ENCODE measurements around the gene HEMK1. TPM values are rescaled to one million over a fixed set of nuclear protein-coding genes. Genes with fewer than 3 reads are reported as not detected.

Gene HEMK1
- total RNA-seq, 1 experiment from 2014 or later: 15.5 TPM

DNA sequence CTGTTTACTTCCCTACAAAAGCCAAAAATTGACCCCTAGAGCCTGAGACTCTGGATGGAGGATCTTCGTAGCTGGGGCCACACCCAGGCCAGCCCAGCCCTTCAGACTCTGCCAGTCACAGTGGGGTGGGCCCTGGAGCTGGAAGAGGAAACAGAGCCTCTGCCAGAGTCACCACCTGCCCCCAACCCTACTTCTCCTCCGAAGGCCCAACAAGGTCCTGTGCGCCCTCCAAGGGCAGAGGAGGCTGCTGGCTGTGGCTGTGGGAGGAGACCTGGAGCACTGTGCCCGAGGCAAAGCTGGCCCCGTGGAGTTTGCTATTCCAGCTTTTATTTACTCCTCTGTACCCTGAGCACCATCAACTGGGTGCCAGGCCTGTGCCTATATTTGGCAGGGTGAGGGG is 23.2 kb downstream of the HEMK1 start:
- no peak for DNase-seq
- Histone ChIP-seq H3K4me3 (ENCODE audit: insufficient read depth, low read depth, low read length) (no peak overlapping the region), H3K36me3 (replicated peaks; ENCODE audit: control insufficient read depth, insufficient read depth, low read length) (no peaks in the 10 kb centered on the region), H3K27me3 (ENCODE audit: control insufficient read depth, insufficient read depth, low read length) (no peaks in the 10 kb centered on the region; the same call in 1 of the 2 replicates)

DNA sequence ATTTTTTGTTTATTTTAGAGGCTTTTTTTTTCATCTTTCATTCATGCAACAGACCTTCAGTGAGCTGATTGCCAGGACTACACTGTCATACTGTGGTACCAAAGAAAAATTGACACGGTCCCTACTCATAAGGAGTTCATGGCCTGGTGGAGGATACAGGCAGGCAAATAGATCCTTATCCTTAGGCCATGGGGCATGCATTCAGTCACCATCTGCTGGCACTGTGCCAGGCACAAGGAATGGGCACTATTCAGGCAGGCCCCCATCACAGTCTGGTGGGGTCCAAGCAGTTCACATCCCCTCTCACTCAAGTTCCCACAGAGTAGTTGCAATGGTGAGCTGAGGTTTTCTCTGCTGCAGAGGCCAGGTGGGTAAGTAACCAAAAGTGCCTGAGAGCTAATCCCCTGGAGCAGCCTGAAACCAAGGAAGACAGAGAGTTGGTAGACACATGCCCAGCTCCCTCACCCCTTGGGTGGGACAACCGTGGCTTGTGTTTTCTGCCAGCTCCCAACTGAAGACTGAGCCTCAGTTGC is 25.0 kb downstream of the HEMK1 start:
- no peaks in the 10 kb centered on the region for H3K36me3 ChIP-seq (replicated peaks; ENCODE audit: control insufficient read depth, insufficient read depth, low read length)

DNA sequence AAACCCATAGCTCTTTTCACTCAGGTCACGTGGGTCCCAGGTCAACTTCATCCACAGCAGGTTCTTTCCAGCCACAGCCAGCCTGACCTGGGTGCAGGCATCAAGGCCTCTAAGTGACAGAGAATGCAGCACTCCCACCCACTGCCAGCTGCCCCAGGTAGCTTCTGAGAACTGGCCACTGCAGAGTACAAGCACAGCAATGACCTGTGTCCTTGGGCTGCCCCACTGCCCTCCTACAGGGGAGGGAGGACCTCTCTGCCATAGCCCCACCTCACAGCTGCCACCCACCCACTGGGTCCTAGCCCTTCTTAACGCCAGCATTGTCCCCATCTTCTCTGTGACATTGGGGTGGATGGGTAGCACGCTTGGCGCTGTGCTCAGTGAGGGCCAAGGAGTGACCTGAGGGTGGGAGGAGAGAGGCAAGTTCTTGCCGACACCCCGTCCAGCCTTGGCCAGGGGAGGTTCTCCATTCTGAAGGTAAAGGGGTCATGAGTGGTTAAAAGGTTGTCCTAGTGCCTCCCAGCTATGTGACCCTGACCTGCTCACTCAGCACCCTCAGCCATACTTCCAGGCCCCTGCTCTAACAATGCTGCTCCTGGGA is 29.9 kb downstream of the HEMK1 start:
- Histone ChIP-seq H3K27me3 (ENCODE audit: control insufficient read depth, insufficient read depth, low read length) (no peaks in the 10 kb centered on the region), H3K36me3 (replicated peaks; ENCODE audit: control insufficient read depth, insufficient read depth, low read length) (no peaks in the 10 kb centered on the region), H3K4me3 (ENCODE audit: insufficient read depth, low read depth, low read length) (no peak overlapping the region)
- no peak for DNase-seq

More for the DNA sequence above, 25.0 kb downstream of the HEMK1 start:
- no peak overlapping the region for H3K4me3 ChIP-seq (ENCODE audit: insufficient read depth, low read depth, low read length)
- no peaks in the 10 kb centered on the region; the same call in 1 of the 2 replicates for H3K27me3 ChIP-seq (ENCODE audit: control insufficient read depth, insufficient read depth, low read length)
- DNase-seq: no peak

DNA sequence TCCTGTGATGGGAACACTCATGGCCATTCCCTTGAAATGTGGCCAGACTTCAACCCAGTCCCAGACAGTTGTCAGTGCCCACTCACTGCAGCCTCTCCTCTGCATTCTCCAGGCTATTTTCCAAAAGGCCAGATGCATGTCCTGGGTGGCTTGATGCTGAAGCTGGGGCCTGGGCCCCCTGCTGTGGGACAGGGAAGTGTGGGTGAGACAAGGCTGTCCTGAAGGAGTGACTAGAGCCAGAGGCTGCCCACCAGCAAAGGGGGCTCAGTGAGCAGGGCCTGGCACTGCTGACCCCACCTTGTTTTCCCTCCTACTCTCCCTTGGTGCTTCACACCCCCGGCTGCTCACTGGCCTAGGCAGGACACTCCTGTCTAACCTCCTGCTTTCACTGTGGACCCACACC is 30.4 kb downstream of the HEMK1 start:
- H3K4me3 ChIP-seq (ENCODE audit: insufficient read depth, low read depth, low read length): no peak overlapping the region
- no peaks in the 10 kb centered on the region for H3K27me3 ChIP-seq (ENCODE audit: control insufficient read depth, insufficient read depth, low read length)
- no peak for DNase-seq
- no peaks in the 10 kb centered on the region for H3K36me3 ChIP-seq (replicated peaks; ENCODE audit: control insufficient read depth, insufficient read depth, low read length)

DNA sequence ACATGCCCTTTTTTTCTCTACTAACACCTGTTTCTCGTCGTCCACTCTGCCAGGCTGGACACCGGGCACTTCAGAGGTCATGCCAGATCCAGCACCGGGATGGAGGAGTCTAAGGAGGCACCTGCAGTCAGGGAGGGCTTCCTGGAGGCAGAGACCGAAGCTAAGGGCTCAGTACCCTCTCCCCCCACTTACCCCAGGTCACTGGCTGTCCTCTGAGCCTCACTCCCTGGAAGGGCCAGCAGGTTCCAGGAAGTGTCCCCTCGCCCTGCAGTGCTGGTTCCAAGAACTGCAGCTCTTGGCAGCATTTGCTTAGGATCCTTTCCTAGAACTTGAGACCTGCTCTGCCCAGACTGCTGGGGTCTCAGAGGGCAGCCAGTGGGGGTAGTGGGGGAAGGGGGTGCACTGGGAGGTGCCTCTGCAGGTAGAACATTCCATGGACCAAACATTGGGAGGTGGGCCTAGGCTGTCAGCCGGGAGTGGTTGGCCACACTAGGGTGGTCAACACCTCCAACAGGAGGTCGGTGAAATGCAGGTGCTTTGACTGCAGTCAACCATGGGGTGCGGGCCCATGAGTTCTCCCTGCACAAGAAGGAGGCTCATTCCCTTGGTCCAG is 30.9 kb downstream of the HEMK1 start:
- DNase-seq: no peak
- Histone ChIP-seq H3K36me3 (replicated peaks; ENCODE audit: control insufficient read depth, insufficient read depth, low read length) (no peaks in the 10 kb centered on the region), H3K4me3 (ENCODE audit: insufficient read depth, low read depth, low read length) (no peak overlapping the region), H3K27me3 (ENCODE audit: control insufficient read depth, insufficient read depth, low read length) (no peaks in the 10 kb centered on the region)

DNA sequence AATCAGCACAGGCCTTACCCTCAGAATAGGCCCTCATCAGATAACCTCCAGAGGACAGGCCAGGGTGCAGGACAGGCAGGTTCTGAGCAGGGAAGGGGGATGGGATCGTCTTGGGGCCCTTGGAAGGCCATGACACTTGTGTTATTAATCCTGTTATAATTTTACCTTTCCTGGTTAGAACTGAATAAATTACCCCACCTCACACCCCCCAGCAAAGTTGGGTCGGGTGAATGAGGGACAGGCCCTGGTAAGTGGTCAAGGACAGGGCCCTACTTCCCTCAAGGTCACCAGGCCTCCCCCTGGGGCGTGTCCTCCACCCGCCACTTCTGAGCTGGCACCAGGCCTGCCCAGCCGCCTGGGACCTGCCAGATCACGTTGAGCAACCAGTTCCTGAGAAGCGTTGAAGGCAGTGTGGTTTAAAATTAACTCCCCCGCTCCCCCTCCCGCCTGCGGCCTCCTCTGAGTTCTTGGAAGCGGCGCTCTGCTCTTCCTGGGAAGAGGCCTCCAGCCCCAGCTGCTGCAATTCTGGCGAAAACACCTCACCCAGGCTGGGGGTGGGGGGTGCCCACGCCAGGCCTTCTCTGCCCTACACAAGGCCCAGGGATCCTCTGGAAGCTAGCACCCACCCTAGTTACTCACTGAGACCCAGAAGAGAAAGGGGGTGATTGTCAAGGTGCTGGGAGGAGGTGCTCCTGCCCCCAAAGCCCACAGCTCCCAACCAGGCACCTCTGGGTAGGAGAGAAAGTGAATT is 31.7 kb downstream of the HEMK1 start:
- H3K27me3 ChIP-seq (ENCODE audit: control insufficient read depth, insufficient read depth, low read length): no peaks in the 10 kb centered on the region
- DNase-seq: peak; percentile 72
- H3K36me3 ChIP-seq (replicated peaks; ENCODE audit: control insufficient read depth, insufficient read depth, low read length): no peaks in the 10 kb centered on the region
- H3K4me3 ChIP-seq (ENCODE audit: insufficient read depth, low read depth, low read length): no peak overlapping the region

DNA sequence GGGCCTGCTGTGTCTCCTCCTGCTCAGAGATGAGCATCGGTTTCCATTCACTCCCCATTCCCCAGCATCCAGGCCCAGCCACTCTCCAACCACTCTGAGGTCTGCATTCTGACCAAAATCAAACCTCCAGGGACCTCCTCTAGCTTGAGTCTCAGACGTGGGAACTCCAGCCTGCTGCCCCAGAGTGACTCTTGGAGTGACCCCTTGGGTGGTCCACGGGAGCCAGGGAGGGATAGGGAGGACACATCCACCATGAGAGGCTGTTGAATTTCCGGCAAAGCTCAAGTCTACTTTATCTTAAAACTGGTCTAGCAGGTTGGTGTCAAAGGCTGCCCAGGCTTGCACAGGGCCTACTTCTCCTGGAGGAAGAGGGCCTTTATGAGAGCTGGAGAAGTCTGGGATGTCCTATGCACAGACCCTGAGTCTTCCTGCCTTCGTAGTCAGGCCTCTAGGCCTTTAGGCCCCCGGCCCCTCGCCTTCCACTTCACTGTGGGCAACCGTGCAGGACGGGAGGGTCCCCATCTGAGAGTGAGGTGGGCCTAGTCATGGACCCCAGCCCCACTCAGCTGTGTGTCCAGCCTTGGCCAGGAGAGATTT is 33.4 kb downstream of the HEMK1 start:
- H3K4me3 ChIP-seq (ENCODE audit: insufficient read depth, low read depth, low read length): no peak overlapping the region
- H3K27me3 ChIP-seq (ENCODE audit: control insufficient read depth, insufficient read depth, low read length): no peaks in the 10 kb centered on the region
- no peak for DNase-seq
- no peaks in the 10 kb centered on the region; the same call in 1 of the 2 replicates for H3K36me3 ChIP-seq (replicated peaks; ENCODE audit: control insufficient read depth, insufficient read depth, low read length)

DNA sequence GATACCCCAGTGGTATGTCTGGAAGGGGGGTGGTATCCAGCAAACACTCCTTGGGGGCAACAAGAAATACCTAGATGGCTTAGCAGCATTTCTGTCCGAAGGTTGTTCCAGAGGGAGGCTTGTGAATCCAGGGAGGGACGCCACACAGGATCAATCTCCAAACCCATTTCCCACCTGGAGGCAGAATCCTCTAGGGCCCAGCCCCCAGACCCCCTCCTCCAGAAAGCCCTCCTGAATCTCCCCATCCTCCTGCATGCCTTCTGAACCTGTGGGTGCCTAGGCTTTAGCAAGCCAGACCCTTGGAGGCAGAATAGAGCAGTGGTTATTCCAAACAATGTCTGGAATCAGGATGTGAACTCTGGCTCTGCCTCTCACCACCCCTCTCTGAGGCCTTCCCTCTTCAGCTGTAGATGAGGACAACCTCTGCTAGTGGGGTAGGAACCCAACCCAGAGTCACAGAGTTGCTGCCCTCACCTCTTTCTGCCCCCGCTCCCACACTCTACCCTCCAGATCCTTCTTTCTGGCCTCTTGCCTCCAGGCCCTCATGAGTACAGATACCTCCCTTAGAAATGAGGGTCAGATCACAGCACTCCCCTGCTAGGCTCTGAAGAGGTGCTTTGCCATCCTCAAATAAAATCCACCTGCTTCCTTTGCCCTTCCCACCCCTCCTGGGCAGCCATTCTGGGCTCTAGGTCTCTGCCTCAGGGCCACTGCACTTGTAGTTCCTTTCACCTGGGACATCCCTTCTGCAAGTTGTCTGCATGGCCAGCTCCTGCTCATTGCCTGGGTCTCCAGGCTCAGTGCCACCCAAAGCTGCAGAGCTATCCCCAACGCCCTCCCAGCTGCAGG is 34.2 kb downstream of the HEMK1 start:
- H3K27me3 ChIP-seq (ENCODE audit: control insufficient read depth, insufficient read depth, low read length): no peaks in the 10 kb centered on the region
- no peaks in the 10 kb centered on the region; the same call in 1 of the 2 replicates for H3K36me3 ChIP-seq (replicated peaks; ENCODE audit: control insufficient read depth, insufficient read depth, low read length)
- DNase-seq: no peak
- no peak overlapping the region for H3K4me3 ChIP-seq (ENCODE audit: insufficient read depth, low read depth, low read length)

DNA sequence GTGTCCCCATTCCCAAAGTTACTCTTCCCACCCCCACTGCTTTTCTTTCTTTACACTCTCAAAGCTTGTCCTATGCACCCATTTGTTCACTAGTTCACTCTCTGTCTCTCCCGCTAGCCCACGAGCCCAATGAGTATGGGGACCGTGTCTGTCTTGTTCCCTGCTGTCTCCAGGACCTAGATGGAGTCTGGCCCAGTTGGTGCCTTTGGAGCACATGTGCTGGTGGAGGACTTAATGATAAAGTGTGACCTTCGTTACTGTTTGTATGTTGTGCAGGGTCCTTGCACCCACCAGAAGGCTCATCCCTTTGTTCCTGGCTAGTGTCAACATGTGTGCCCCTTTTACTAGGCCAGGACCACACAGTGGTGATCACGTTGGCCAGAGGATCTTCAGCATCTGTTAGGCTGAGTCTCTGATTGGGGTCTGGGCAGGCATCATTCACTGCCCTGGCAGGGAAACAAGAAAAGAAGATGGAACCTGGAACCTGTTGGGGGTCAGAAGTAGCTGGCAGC is 34.8 kb downstream of the HEMK1 start:
- DNase-seq: no peak
- H3K36me3 ChIP-seq (replicated peaks; ENCODE audit: control insufficient read depth, insufficient read depth, low read length): no peaks in the 10 kb centered on the region; the same call in 1 of the 2 replicates
- H3K27me3 ChIP-seq (ENCODE audit: control insufficient read depth, insufficient read depth, low read length): no peaks in the 10 kb centered on the region
- no peak overlapping the region for H3K4me3 ChIP-seq (ENCODE audit: insufficient read depth, low read depth, low read length)

DNA sequence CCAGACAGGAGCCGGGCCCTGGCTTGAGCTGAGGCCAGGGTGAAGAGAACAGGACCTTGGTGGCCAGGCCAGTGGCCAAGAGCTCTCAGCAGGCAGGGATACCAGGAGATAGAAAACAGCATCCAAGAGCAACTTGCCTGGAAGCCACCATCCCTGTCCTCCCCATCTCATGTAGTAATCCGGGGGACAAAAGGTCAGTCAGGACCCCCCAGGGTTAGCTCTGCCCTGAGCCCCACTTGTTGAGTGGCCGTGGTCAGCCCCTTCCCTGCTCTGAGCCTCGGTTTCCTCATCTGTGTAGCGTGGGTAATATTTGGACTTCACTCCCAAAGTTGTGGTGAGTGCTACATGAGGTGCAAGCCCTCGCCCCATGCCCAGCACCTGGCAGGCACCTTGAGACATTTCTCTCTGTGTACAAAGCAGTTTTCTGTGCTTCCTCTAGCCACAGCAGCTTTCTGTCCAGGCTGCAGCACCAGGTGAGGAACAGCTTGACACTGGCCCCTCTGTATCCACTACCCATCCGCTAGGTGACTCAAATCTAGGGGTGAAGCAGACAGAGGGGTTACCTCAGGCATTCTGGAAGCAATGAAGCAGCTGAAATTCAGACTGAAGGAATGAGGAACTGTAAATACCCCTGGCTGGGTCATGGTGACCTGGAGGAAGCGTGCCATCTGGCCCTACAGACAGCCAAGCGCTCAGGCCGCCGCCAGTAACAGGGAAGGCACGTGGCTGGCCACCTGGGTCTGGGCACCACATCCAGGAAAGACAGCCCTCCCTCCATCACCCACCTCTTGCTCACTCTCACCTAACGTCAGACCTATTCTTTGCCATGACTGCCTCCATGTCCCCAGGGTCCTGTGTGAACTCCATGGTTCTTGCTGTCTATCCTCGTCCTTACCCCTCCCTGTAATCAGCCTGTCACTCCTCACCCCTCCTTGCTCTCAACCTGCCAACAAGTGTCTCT is 35.6 kb downstream of the HEMK1 start:
- Histone ChIP-seq H3K36me3 (replicated peaks; ENCODE audit: control insufficient read depth, insufficient read depth, low read length) (no peaks in the 10 kb centered on the region; the same call in 1 of the 2 replicates), H3K27me3 (ENCODE audit: control insufficient read depth, insufficient read depth, low read length) (no peaks in the 10 kb centered on the region), H3K4me3 (ENCODE audit: insufficient read depth, low read depth, low read length) (no peak overlapping the region)
- no peak for DNase-seq

DNA sequence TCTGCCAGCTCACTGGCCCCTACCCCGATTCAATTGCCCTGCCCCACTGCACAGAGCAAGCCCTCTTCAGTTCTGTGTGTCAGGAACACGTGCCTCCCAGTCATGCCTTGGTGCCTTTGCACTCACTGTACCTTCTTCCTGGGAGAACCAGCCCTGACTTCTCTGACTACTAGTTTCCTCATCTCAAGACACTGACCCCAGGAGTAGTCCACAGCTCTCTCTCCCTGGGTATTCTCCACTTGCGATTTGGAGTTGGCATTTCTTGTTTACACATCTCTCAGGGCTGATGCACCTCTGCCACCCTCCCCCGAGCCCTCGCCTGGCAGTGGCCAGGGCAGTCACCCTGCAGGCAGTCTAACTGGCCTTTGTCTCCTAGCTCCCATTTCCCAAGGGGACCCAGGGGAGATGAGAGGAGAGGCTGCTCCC is 36.6 kb downstream of the HEMK1 start:
- peaks cover 5% of the 10 kb centered on the region for H3K27me3 ChIP-seq (ENCODE audit: control insufficient read depth, insufficient read depth, low read length)

DNA sequence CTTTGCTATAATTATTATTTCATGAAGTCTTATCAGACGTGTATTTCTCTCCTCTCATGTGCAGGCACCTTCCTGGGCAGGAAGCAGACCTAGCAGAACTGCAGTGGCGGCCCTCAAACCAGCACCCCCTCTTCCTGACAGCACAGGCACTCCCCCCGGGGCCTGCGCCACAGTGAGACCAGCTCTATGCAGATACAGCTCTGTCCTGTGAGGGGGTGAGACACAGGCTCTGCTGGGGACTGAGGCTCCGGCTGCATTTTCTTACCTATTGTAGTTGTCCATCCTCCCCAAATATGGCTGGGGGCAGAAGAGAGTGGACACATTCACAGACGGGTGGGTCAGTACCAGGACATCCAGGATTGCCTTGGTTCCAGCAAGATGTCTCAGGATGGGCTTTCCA is 37.3 kb downstream of the HEMK1 start:
- Histone ChIP-seq H3K27me3 (ENCODE audit: control insufficient read depth, insufficient read depth, low read length) (peaks cover 8% of the 10 kb centered on the region), H3K36me3 (replicated peaks; ENCODE audit: control insufficient read depth, insufficient read depth, low read length) (no peaks in the 10 kb centered on the region; the same call in 1 of the 2 replicates), H3K4me3 (ENCODE audit: insufficient read depth, low read depth, low read length) (no peak overlapping the region)
- no peak for DNase-seq

More for the DNA sequence above, 36.6 kb downstream of the HEMK1 start:
- no peak for DNase-seq
- Histone ChIP-seq H3K4me3 (ENCODE audit: insufficient read depth, low read depth, low read length) (no peak overlapping the region), H3K36me3 (replicated peaks; ENCODE audit: control insufficient read depth, insufficient read depth, low read length) (no peaks in the 10 kb centered on the region; the same call in 1 of the 2 replicates)

Data from H7 (cell line).